ENCODE measurements around the gene VPS45. TPM values are rescaled to one million over a fixed set of nuclear protein-coding genes. Genes with fewer than 3 reads are reported as not detected.

The VPS45 gene
- polyA plus RNA-seq, 3 donors = 36.0 to 41.9 (median 36.8) TPM

DNA sequence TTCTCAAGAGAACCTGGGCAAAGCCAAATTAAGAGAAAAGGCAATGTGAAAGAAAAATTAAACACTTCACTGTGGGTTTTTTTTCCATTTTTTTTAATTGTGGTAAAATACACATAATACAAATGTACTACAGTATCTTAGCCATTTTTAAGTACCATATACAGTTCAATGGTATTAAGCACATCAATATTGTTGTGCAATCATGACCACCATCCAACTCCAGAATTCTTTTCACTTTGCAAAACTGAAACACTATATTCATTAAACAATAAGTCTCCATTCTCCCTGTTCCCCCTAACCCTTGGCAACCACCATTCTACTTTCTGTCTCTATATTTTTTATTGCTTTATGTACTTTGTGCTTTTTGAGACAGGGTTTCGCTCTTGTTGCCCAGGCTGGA, 39.3 kb upstream of the VPS45 start:
- Histone ChIP-seq H3K4me3 (replicated peaks in 1 of 3; ENCODE audit: low read depth in 2 of 3, low read length in 3 of 3) (no peak overlapping the region), H3K27me3 (ENCODE audit: control insufficient read depth in 2 of 2, insufficient read depth in 2 of 2, low read length in 2 of 2) (peaks cover 67 to 91% of the 10 kb centered on the region in 2 donors), H3K27ac (ENCODE audit: low read depth in 1 of 2, low read length in 2 of 2) (no peak overlapping the region), H4K20me1 (ENCODE audit: insufficient read depth, low read length) (no peaks in the 10 kb centered on the region), H3K79me2 (ENCODE audit: insufficient read depth, low read length) (no peaks in the 10 kb centered on the region), H3K36me3 (replicated peaks in 1 of 2; ENCODE audit: control insufficient read depth in 1 of 2, insufficient read depth in 2 of 2, low read length in 2 of 2) (no peaks in the 10 kb centered on the region), H3K9me3 (replicated peaks in 1 of 2; ENCODE audit: control insufficient read depth in 1 of 2, insufficient read depth in 1 of 2, low read length in 2 of 2) (no peaks in the 10 kb centered on the region), H3K4me2 (replicated peaks; ENCODE audit: extremely low read depth, low read length, poor library complexity, severe bottlenecking) (no peak overlapping the region), H3K9ac (ENCODE audit: insufficient read depth, low read length, poor library complexity, severe bottlenecking) (no peak overlapping the region), H2AFZ (ENCODE audit: insufficient read depth, low read depth, low read length, poor library complexity, severe bottlenecking) (no peak overlapping the region), H3K4me1 (ENCODE audit: control insufficient read depth in 1 of 2, insufficient read depth in 2 of 2, low read length in 2 of 2) (no peaks in the 10 kb centered on the region)
- no peak for DNase-seq
- peaks cover 47 to 72% (median 58%) of the 10 kb centered on the region in 3 donors for H3K27me3 Mint-ChIP-seq (ENCODE audit: low read depth in 3 of 3)
- no CpG with 5 or more reads among the region's 1 CpG for WGBS (ENCODE audit: insufficient coverage)
- H3K27ac Mint-ChIP-seq = no peak overlapping the region
- H3K9me3 Mint-ChIP-seq = peaks cover 0 to 4% (median 0%) of the 10 kb centered on the region in 7 donors
- H3K36me3 Mint-ChIP-seq = no peaks in the 10 kb centered on the region
- intact Hi-C loops (cut with micrococcal nuclease) = loop anchor here in 1 of 2 donors (10.0 kb wide), 1 partner anchor 54 kb away; no protein-coding TSS in a partner anchor
- H3K4me3 Mint-ChIP-seq = peak overlapping the region in 1 of 2 donors; percentile 49
- TF ChIP-seq, protein P1, sequence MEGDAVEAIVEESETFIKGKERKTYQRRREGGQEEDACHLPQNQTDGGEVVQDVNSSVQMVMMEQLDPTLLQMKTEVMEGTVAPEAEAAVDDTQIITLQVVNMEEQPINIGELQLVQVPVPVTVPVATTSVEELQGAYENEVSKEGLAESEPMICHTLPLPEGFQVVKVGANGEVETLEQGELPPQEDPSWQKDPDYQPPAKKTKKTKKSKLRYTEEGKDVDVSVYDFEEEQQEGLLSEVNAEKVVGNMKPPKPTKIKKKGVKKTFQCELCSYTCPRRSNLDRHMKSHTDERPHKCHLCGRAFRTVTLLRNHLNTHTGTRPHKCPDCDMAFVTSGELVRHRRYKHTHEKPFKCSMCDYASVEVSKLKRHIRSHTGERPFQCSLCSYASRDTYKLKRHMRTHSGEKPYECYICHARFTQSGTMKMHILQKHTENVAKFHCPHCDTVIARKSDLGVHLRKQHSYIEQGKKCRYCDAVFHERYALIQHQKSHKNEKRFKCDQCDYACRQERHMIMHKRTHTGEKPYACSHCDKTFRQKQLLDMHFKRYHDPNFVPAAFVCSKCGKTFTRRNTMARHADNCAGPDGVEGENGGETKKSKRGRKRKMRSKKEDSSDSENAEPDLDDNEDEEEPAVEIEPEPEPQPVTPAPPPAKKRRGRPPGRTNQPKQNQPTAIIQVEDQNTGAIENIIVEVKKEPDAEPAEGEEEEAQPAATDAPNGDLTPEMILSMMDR (IDR thresholded peaks at IDR 0.05) = no peak
- H3K4me1 Mint-ChIP-seq = no peaks in the 10 kb centered on the region

DNA sequence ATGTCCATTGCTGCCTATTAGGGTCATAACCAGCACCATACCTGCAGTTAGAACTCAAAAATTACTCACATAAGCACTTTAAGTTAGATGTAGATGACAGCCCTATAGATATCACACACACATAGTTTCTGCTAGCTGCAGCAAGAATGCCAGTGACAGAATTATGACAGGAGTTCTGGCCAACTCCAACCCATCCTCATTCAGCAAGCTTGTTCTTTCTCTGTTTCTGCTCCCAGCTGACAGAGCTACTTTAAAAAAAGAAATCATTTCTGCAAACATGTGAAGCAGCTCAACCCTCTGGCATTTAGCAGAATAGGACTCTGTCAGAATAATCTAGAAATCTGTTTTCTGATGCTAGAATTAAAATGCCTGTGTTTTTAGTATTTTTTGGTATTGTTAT, 33.2 kb upstream of the VPS45 start:
- Mint-ChIP-seq H3K9me3 (peaks cover 0 to 2% (median 0%) of the 10 kb centered on the region in 7 donors), H3K27me3 (ENCODE audit: low read depth in 3 of 3) (peaks cover 39 to 57% (median 51%) of the 10 kb centered on the region in 3 donors), H3K4me1 (no peaks in the 10 kb centered on the region), H3K36me3 (no peaks in the 10 kb centered on the region), H3K4me3 (no peak overlapping the region), H3K27ac (no peak overlapping the region)
- Histone ChIP-seq H2AFZ (ENCODE audit: insufficient read depth, low read depth, low read length, poor library complexity, severe bottlenecking) (no peak overlapping the region), H3K36me3 (replicated peaks in 1 of 2; ENCODE audit: control insufficient read depth in 1 of 2, insufficient read depth in 2 of 2, low read length in 2 of 2) (no peaks in the 10 kb centered on the region), H3K27ac (ENCODE audit: low read depth in 1 of 2, low read length in 2 of 2) (no peak overlapping the region), H3K9ac (ENCODE audit: insufficient read depth, low read length, poor library complexity, severe bottlenecking) (no peak overlapping the region), H3K79me2 (ENCODE audit: insufficient read depth, low read length) (no peaks in the 10 kb centered on the region), H3K4me1 (ENCODE audit: control insufficient read depth in 1 of 2, insufficient read depth in 2 of 2, low read length in 2 of 2) (no peaks in the 10 kb centered on the region), H3K4me2 (replicated peaks; ENCODE audit: extremely low read depth, low read length, poor library complexity, severe bottlenecking) (no peak overlapping the region), H3K4me3 (replicated peaks in 1 of 3; ENCODE audit: low read depth in 2 of 3, low read length in 3 of 3) (no peak overlapping the region), H3K27me3 (ENCODE audit: control insufficient read depth in 2 of 2, insufficient read depth in 2 of 2, low read length in 2 of 2) (peaks cover 37 to 80% of the 10 kb centered on the region in 2 donors), H3K9me3 (replicated peaks in 1 of 2; ENCODE audit: control insufficient read depth in 1 of 2, insufficient read depth in 1 of 2, low read length in 2 of 2) (no peaks in the 10 kb centered on the region), H4K20me1 (ENCODE audit: insufficient read depth, low read length) (no peaks in the 10 kb centered on the region)
- no peak for DNase-seq
- intact Hi-C loops (cut with micrococcal nuclease) = no loop called here
- TF ChIP-seq, protein P1 (IDR thresholded peaks at IDR 0.05) = no peak

Data from CD14-positive monocyte (primary cell).